Stomach (tissue), 4 donors: ENCODE measurements around the gene GAS6.

Experiments used
- POLR2A ChIP-seq, 4 donors: fragments of 450-650 bp; IDR thresholded peaks; one replicate each; pipeline ENCODE4 v1.6.1; 2016; ENCODE audit warnings: antibody characterized with exemption in 4 of 4, control low read depth in 2 of 4, mild to moderate bottlenecking in 1 of 4, moderate library complexity in 1 of 4
- POLR2AphosphoS5 ChIP-seq, 3 donors: sonication (generic); formaldehyde crosslinking; IDR thresholded peaks; one replicate each; pipeline ENCODE4 v1.6.1; 2016; ENCODE audit warnings: antibody characterized with exemption in 3 of 3
- TF ChIP-seq, protein P1 (sequence below), 7 experiments: fragments of 450-650 bp in 4 of 7; fragments of 200-600 bp in 3 of 7; sonication (generic) in 3 of 7; IDR thresholded peaks; one replicate each; pipeline ENCODE4 v1.5.1; 2016 to 2019; ENCODE audit warnings: antibody characterized with exemption in 7 of 7, control low read depth in 2 of 7, mild to moderate bottlenecking in 1 of 7

GRCh38 chr13:113793718-113794085 lies 70.2 kb downstream of the GAS6 start:
- TF ChIP-seq, protein P1, sequence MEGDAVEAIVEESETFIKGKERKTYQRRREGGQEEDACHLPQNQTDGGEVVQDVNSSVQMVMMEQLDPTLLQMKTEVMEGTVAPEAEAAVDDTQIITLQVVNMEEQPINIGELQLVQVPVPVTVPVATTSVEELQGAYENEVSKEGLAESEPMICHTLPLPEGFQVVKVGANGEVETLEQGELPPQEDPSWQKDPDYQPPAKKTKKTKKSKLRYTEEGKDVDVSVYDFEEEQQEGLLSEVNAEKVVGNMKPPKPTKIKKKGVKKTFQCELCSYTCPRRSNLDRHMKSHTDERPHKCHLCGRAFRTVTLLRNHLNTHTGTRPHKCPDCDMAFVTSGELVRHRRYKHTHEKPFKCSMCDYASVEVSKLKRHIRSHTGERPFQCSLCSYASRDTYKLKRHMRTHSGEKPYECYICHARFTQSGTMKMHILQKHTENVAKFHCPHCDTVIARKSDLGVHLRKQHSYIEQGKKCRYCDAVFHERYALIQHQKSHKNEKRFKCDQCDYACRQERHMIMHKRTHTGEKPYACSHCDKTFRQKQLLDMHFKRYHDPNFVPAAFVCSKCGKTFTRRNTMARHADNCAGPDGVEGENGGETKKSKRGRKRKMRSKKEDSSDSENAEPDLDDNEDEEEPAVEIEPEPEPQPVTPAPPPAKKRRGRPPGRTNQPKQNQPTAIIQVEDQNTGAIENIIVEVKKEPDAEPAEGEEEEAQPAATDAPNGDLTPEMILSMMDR (IDR thresholded peaks at IDR 0.05), result no peak
- TF ChIP-seq POLR2A (IDR thresholded peaks at IDR 0.05), result no peak
- no peak for TF ChIP-seq POLR2AphosphoS5 (IDR thresholded peaks at IDR 0.05)
